ENCODE data around the gene GLYAT. TPM values are rescaled to one million over a fixed set of nuclear protein-coding genes. Genes with fewer than 3 reads are reported as not detected.

Gene GLYAT
- total RNA-seq, 1 experiment from 2014 or later: 0.39 TPM

DNA sequence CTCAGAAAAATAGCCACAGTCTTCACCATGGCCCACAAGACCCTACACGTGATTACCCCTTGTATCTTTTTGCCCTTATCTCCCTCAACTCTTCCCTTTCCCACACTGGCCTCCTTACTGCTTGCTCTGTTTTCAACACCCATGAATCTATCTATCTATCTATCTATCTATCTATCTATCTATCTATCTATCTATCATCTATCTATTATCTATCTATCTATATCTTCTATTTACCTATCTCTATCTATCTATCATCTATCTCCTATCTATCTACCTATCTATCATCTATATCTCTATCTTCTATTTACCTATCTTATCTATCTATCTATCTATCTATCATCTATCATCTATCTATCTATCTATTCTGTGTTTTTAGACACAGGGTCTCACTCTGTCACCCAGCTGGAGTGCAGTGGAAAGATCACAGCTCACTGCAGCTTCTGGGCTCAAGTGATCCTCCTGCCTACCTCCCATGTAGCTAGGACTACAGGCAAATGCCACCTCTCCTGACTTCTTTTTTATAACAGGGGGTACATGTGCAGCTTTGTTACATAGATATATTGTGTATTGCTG, 55.1 kb downstream of the GLYAT start:
- TF ChIP-seq, protein P1, sequence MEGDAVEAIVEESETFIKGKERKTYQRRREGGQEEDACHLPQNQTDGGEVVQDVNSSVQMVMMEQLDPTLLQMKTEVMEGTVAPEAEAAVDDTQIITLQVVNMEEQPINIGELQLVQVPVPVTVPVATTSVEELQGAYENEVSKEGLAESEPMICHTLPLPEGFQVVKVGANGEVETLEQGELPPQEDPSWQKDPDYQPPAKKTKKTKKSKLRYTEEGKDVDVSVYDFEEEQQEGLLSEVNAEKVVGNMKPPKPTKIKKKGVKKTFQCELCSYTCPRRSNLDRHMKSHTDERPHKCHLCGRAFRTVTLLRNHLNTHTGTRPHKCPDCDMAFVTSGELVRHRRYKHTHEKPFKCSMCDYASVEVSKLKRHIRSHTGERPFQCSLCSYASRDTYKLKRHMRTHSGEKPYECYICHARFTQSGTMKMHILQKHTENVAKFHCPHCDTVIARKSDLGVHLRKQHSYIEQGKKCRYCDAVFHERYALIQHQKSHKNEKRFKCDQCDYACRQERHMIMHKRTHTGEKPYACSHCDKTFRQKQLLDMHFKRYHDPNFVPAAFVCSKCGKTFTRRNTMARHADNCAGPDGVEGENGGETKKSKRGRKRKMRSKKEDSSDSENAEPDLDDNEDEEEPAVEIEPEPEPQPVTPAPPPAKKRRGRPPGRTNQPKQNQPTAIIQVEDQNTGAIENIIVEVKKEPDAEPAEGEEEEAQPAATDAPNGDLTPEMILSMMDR (conservative IDR thresholded peaks at IDR 0.05; ENCODE audit: low read depth, low read length): no peak
- no peak for TF ChIP-seq EZH2 (IDR thresholded peaks at IDR 0.05; ENCODE audit: borderline replicate concordance, low read depth, low read length, poor library complexity, severe bottlenecking)
- intact Hi-C loops (cut with micrococcal nuclease; ENCODE audit: unreplicated experiment): no loop called here
- no peak overlapping the region for H3K4me3 ChIP-seq (ENCODE audit: low read depth, low read length, poor library complexity, severe bottlenecking)
- ChIA-PET CTCF (no interaction called here), POLR2A (ENCODE audit: low non-redundant PET) (no interaction called here)
- H3K4me1 ChIP-seq (ENCODE audit: insufficient read depth, low read length, poor library complexity, severe bottlenecking): no peaks in the 10 kb centered on the region
- no peaks in the 10 kb centered on the region for H3K36me3 ChIP-seq (ENCODE audit: insufficient read depth, low read length, poor library complexity, severe bottlenecking)
- H3K9me3 ChIP-seq (ENCODE audit: low read depth, low read length, poor library complexity, severe bottlenecking): no peaks in the 10 kb centered on the region
- no peak for DNase-seq (ENCODE audit: low spot score)
- no peak overlapping the region for H3K27ac ChIP-seq (ENCODE audit: low read depth, low read length, poor library complexity, severe bottlenecking)
- no TSS peak for BruUV-seq (replicated peaks)
- H3K27me3 ChIP-seq (replicated peaks; ENCODE audit: insufficient read depth, low read depth, low read length, poor library complexity): no peaks in the 10 kb centered on the region

DNA sequence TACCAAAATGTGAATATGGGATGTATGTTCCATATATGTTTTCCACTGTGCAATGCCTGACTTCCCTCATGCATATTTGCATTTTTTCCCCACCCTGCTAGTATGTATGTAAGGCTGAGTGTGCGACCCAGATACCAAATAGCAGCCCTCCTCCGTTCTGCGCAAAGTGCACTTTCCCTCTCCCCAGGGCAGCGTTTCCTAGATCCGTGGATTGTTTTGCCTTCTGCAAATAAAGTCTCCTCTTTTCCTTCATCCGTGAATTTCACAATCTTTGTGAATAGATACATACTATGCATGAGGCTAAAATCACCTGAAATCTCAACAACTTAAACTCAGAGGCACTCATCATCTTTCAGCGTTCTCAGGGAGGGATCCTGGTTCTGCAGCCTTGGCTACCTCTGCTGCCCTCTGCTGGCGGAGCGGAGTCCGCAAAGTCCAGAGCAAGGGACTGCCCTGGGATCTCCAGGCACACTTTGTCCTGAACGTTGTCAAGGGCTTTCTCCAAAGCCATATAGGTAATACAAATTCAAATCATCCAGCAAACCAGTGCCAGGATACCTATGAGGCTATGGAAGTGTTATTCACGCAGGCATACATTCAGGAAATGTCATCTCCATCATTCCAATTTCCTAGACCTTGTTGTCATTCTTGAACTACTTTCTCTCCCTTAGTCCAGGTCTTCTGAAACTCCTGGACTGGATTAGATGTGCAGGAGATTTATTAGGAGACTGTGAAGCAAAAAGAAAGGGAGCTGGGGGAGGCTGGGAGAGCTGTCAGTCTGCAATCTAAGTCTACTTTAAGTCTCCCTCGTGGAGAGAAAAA, 56.2 kb downstream of the GLYAT start:
- intact Hi-C loops (cut with micrococcal nuclease; ENCODE audit: unreplicated experiment): loop anchor here (1.0 kb wide), 1 partner anchor 98 kb away; no protein-coding TSS in a partner anchor
- no TSS peak for BruUV-seq (replicated peaks)
- TF ChIP-seq EZH2 (IDR thresholded peaks at IDR 0.05; ENCODE audit: borderline replicate concordance, low read depth, low read length, poor library complexity, severe bottlenecking): no peak
- TF ChIP-seq, protein P1 (conservative IDR thresholded peaks at IDR 0.05; ENCODE audit: low read depth, low read length): peak; percentile 99
- peak; percentile 75 for DNase-seq (ENCODE audit: low spot score)
- Histone ChIP-seq H3K27ac (ENCODE audit: low read depth, low read length, poor library complexity, severe bottlenecking) (no peak overlapping the region), H3K4me1 (ENCODE audit: insufficient read depth, low read length, poor library complexity, severe bottlenecking) (no peaks in the 10 kb centered on the region), H3K27me3 (replicated peaks; ENCODE audit: insufficient read depth, low read depth, low read length, poor library complexity) (no peaks in the 10 kb centered on the region), H3K36me3 (ENCODE audit: insufficient read depth, low read length, poor library complexity, severe bottlenecking) (no peaks in the 10 kb centered on the region), H3K9me3 (ENCODE audit: low read depth, low read length, poor library complexity, severe bottlenecking) (no peaks in the 10 kb centered on the region), H3K4me3 (ENCODE audit: low read depth, low read length, poor library complexity, severe bottlenecking) (no peak overlapping the region)
- ChIA-PET CTCF (no interaction called here), POLR2A (ENCODE audit: low non-redundant PET) (no interaction called here)

DNA sequence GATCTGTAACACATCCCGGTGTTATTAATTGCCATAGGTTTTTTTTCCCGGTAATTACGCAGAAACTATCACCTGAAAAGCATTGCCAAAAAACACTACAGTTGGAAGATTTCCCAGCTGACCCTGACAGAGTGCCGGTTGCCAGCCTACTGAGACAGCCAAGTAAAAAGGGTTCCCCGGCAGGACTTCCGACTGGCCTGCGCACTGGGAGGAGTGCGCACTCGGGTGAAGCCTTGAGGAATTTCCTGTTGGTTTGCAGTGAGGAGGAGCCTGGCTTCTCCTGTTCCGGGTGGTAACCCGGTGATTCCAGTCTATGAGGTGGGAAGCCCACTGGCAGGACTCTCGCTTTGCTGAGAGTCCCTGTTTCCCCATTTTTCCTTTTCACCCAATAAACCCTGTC, 57.1 kb downstream of the GLYAT start:
- H3K4me3 ChIP-seq (ENCODE audit: low read depth, low read length, poor library complexity, severe bottlenecking): no peak overlapping the region
- no peaks in the 10 kb centered on the region for H3K27me3 ChIP-seq (replicated peaks; ENCODE audit: insufficient read depth, low read depth, low read length, poor library complexity)
- intact Hi-C loops (cut with micrococcal nuclease; ENCODE audit: unreplicated experiment): loop anchor here (1.0 kb wide), 1 partner anchor 97 kb away; no protein-coding TSS in a partner anchor

More for the DNA sequence above, 57.1 kb downstream of the GLYAT start:
- CTCF ChIA-PET: no interaction called here
- Histone ChIP-seq H3K9me3 (ENCODE audit: low read depth, low read length, poor library complexity, severe bottlenecking) (no peaks in the 10 kb centered on the region), H3K36me3 (ENCODE audit: insufficient read depth, low read length, poor library complexity, severe bottlenecking) (no peaks in the 10 kb centered on the region), H3K4me1 (ENCODE audit: insufficient read depth, low read length, poor library complexity, severe bottlenecking) (no peaks in the 10 kb centered on the region), H3K27ac (ENCODE audit: low read depth, low read length, poor library complexity, severe bottlenecking) (no peak overlapping the region)
- POLR2A ChIA-PET (ENCODE audit: low non-redundant PET): no interaction called here
- DNase-seq (ENCODE audit: low spot score): no peak
- BruUV-seq (replicated peaks): no TSS peak
- TF ChIP-seq, protein P1 (conservative IDR thresholded peaks at IDR 0.05; ENCODE audit: low read depth, low read length): no peak
- TF ChIP-seq EZH2 (IDR thresholded peaks at IDR 0.05; ENCODE audit: borderline replicate concordance, low read depth, low read length, poor library complexity, severe bottlenecking): no peak

Data from A673 (cell line).